Stimulated activated CD4-positive, alpha-beta T cell treated with anti-CD3 and anti-CD28 coated beads, Interleukin-1b, Interleukin-23, amount 100 ng/mL, for 48 hours (primary cell): ENCODE results near the gene ZNF775.

Experiments
- DNase-seq: peaks from one replicate; pipeline ENCODE4 v3.0.0-alpha.2; 2020

Gene ZNF775

GRCh38 chr7:150378853-150379440 lies at the start of gene ZNF775:
ZNF775 (plus strand) TSS chr7:150379330; CDS start chr7:150388471, 9,141 bp downstream.
- DNase-seq, result peak; percentile 91

- no peak for DNase-seq
Measured at GRCh38 chr7:150329331-150330120, 49.6 kb upstream of the ZNF775 start.

- DNase-seq, result no peak
Measured at GRCh38 chr7:150330211-150330885, 48.8 kb upstream of the ZNF775 start.

DNA sequence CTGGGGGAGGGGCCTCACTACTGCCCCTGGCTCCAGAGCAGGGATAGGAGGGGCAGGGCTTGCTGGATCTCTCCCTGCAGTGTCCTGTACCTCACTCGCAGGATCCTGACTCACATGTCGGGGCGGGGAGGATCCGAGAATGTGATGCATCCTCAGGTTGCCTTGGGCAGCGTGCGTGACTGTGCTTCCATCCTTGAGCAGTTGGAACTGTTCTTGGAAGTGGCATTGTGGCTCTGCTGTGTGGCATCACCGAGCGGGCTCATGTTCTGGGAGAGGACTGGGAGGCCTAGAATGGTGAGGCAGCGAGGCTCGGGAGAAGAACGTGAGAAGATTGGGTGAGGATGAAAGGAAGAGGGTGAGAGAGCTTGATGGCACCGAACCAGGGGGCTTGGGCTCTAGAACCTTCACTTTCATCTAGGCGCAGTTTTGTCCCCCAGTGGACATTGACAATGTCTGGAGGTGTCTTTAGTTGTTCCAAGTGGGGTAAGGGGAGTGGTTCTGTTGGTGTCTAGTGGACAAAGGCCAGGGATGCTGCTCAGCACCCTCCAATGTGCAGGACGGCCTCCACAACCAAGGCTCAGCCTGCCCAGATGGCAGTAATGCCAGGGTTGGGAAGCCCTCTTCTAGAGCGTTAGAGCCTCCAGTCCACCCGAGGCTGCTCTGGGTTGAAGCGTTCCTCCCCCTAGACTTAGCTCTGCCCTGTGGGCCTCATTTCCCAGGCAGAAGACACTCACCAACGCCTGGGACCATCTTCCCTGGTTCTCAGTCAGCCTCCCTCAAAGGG lies 46.1 kb upstream of the ZNF775 start:
- no peak for DNase-seq

- no peak for DNase-seq
Measured at GRCh38 chr7:150333659-150334058, 45.5 kb upstream of the ZNF775 start.

- no peak for DNase-seq
Measured at GRCh38 chr7:150334108-150334507, 45.0 kb upstream of the ZNF775 start.

DNA sequence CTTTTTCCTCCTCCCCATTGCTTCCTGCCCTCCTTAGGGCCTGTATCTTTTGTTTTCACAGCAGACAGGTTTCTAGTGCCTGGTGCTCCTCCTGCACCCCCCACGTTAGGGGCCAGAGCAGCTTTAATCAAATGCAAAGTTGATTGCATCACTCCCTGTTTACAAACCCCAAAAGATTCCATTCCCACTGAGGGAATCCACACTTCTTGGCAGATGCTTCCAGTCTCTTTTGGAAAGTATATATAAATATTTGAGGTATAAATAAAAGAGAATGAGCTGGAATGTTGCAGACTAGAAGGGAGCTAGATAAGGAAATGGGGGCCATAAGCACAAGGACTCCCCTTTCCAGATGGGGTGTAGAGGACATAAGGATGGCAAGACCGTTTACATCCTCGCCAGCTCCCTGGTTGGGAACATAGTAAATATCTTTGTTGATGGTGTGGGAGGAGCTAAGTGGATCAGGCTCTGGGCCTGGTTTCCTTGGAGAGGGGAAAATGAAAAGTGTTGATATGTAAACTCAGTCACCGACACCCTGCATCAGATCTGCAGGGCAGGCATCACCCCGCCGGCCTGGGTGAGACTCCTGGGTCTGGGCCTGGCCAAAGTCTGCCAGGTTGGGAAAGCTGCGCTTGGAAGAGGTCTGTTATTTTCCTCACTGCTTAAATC lies 43.9 kb upstream of the ZNF775 start:
- DNase-seq, result no peak

DNA sequence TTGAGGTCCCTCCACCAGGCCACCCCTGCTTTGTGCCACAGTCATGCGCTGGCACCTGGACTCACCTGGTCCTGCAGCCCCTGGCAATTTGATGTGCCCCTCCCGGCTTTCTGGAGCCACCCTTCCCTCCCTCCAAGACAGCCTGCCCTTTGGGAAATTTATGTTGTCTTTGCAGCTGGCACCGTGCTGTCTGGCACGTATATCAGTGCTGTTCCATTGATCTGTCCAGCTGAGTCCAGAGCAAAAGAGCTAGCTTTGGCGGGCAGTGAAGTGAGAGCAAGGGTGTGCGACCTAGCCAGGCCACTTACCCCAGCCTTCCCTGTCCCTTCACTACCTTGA lies 43.4 kb upstream of the ZNF775 start:
- no peak for DNase-seq

DNA sequence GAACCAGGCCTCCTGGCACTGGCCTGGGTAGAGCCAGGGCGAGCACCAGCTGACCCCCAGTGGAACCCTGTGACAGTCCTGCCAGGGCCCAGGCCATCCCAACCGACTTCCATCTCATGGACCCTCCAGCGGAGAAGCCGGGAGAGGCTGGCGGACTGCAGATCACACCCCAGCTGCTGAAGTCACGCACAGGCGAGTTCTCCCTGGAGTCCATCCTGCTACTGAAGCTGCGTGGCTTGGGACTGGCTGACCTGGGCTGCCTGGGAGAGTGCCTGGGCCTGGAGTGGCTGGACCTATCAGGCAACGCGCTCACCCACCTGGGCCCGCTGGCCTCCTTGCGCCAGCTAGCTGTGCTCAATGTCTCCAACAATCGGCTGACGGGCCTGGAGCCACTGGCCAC lies 42.4 kb upstream of the ZNF775 start:
- DNase-seq, result no peak

DNA sequence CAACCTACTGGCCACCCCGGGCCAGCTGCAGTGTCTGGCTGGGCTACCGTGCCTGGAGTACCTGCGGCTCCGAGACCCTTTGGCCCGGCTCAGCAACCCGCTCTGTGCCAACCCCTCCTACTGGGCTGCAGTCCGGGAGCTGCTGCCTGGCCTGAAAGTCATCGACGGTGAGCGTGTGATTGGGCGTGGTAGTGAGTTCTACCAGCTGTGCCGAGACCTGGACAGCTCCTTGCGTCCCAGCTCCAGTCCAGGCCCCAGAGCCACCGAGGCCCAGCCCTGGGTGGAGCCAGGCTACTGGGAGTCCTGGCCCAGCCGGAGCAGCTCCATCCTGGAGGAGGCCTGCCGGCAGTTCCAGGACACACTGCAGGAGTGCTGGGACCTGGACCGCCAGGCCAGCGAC lies 42.0 kb upstream of the ZNF775 start:
- DNase-seq, result no peak

GRCh38 chr7:150337659-150338081 lies 41.5 kb upstream of the ZNF775 start:
- no peak for DNase-seq

- DNase-seq, result no peak
Measured at GRCh38 chr7:150338166-150338829, 40.8 kb upstream of the ZNF775 start.

GRCh38 chr7:150339409-150339809 lies 39.7 kb upstream of the ZNF775 start:
- no peak for DNase-seq

GRCh38 chr7:150340024-150340749 lies 38.9 kb upstream of the ZNF775 start:
- DNase-seq, result no peak

- no peak for DNase-seq
Measured at GRCh38 chr7:150340875-150341262, 38.3 kb upstream of the ZNF775 start.

- DNase-seq, result no peak
Measured at GRCh38 chr7:150341263-150342120, 37.6 kb upstream of the ZNF775 start, which contains the start of gene RARRES2. RARRES2 (minus strand) TSS chr7:150341629; CDS start chr7:150340609, 1,020 bp downstream.

DNA sequence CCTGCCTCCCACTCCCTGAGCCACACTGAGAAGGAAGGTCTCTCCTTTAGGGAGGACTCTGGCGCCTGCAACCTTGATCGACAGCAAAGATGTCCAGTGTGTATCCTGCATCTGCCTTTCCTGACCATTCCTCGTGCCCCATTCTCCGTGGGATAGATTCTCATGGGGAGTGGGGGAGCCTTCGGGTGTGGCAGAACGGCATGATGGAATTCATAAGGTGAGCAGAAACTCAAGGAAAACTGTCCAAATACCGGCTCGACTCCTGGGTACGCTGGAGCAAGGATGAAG lies 37.1 kb upstream of the ZNF775 start:
- no peak for DNase-seq

DNA sequence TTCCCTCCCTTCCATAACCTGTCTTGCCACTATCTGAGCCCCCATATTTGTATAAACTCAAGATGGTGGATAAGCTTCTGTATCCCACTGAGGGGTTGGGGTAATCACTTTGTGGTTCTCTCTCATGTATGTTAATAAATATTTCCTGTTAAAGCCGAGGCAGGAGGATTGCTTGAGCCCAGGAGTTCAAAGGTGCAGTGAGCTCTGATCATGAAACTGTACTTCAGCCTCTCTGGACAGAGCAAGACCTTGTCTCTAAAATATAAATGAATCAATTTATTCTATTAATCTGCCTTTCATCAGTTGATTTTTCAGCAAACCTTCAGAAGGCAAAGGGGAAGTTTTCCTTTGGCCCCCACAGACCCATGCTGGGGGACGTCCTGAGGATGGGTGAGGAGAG lies 35.9 kb upstream of the ZNF775 start:
- DNase-seq, result no peak

- DNase-seq, result no peak
Measured at GRCh38 chr7:150344299-150344698, 34.8 kb upstream of the ZNF775 start.

- no peak for DNase-seq
Measured at GRCh38 chr7:150345012-150345411, 34.1 kb upstream of the ZNF775 start.

- DNase-seq, result no peak
Measured at GRCh38 chr7:150346922-150347321, 32.2 kb upstream of the ZNF775 start.
